Measurements from ENCODE around the gene NHERF2. TPM values are rescaled to one million over a fixed set of nuclear protein-coding genes. Genes with fewer than 3 reads are reported as not detected.
A peak's percentile ranks its signal among the peaks of the same experiment; 100 is the strongest.
"Not testable (repeated sequence)": the region's sequence is repeated elsewhere in the genome, so short reads cannot be mapped to it uniquely, and the experiment has no call there.

Gene NHERF2
- total RNA-seq, 1 donor from 2014 or later, result 23.4 TPM

GRCh38 chr16:2029350-2029749 lies 2.6 kb downstream of the NHERF2 start:
- H3K4me3 Mint-ChIP-seq, result no peak overlapping the region
- H3K27me3 Mint-ChIP-seq, result peaks cover 11% of the 10 kb centered on the region
- TF ChIP-seq, protein P1, sequence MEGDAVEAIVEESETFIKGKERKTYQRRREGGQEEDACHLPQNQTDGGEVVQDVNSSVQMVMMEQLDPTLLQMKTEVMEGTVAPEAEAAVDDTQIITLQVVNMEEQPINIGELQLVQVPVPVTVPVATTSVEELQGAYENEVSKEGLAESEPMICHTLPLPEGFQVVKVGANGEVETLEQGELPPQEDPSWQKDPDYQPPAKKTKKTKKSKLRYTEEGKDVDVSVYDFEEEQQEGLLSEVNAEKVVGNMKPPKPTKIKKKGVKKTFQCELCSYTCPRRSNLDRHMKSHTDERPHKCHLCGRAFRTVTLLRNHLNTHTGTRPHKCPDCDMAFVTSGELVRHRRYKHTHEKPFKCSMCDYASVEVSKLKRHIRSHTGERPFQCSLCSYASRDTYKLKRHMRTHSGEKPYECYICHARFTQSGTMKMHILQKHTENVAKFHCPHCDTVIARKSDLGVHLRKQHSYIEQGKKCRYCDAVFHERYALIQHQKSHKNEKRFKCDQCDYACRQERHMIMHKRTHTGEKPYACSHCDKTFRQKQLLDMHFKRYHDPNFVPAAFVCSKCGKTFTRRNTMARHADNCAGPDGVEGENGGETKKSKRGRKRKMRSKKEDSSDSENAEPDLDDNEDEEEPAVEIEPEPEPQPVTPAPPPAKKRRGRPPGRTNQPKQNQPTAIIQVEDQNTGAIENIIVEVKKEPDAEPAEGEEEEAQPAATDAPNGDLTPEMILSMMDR (conservative IDR thresholded peaks at IDR 0.05), result no peak
- H3K4me1 Mint-ChIP-seq (ENCODE audit: unreplicated experiment), result peaks cover 5% of the 10 kb centered on the region
- DNase-seq (ENCODE audit: extremely low spot score, unreplicated experiment), result no peak
- no peaks in the 10 kb centered on the region for H3K36me3 Mint-ChIP-seq
- no peak overlapping the region for H3K27ac Mint-ChIP-seq
- no peaks in the 10 kb centered on the region for H3K9me3 Mint-ChIP-seq

- H3K4me3 Mint-ChIP-seq, result no peak overlapping the region
- no peaks in the 10 kb centered on the region for H3K9me3 Mint-ChIP-seq
- TF ChIP-seq, protein P1 (conservative IDR thresholded peaks at IDR 0.05), result no peak
- H3K4me1 Mint-ChIP-seq (ENCODE audit: unreplicated experiment), result peaks cover 4% of the 10 kb centered on the region
- H3K27me3 Mint-ChIP-seq, result peaks cover 11% of the 10 kb centered on the region
- DNase-seq (ENCODE audit: extremely low spot score, unreplicated experiment), result no peak
- no peak overlapping the region for H3K27ac Mint-ChIP-seq
- no peaks in the 10 kb centered on the region for H3K36me3 Mint-ChIP-seq
Measured at GRCh38 chr16:2030036-2030435, 3.3 kb downstream of the NHERF2 start.

DNA sequence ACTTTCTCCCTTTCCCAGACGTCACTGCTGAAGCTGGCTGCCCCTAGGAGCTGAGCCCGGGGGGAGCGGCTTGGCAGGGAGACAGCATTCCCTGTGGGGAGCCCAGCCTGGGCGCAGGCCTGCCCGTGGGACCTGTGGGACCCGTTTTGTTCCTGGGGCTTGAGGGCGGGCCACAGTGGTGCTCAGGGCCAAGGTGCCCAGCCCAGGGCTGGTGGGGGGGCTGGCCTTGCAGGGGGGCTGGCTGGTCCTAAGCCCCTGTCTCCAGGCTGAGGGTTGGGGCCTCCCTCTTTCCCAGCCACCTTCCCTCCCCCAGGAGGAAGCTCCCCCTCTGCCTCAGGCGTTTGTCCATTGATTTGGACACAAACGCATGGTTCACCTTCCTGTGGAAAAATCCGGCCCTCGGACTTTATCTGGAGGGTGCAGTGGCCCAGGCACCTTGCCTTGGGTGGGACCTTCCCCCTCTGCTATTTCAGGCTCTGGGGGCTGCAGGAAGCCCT lies 4.4 kb downstream of the NHERF2 start:
- peaks cover 4% of the 10 kb centered on the region for H3K4me1 Mint-ChIP-seq (ENCODE audit: unreplicated experiment)
- H3K36me3 Mint-ChIP-seq, result no peaks in the 10 kb centered on the region
- H3K27me3 Mint-ChIP-seq, result peaks cover 8% of the 10 kb centered on the region
- H3K9me3 Mint-ChIP-seq, result no peaks in the 10 kb centered on the region
- TF ChIP-seq, protein P1 (conservative IDR thresholded peaks at IDR 0.05), result no peak
- H3K4me3 Mint-ChIP-seq, result no peak overlapping the region
- no peak overlapping the region for H3K27ac Mint-ChIP-seq
- DNase-seq (ENCODE audit: extremely low spot score, unreplicated experiment), result peak; percentile 64

DNA sequence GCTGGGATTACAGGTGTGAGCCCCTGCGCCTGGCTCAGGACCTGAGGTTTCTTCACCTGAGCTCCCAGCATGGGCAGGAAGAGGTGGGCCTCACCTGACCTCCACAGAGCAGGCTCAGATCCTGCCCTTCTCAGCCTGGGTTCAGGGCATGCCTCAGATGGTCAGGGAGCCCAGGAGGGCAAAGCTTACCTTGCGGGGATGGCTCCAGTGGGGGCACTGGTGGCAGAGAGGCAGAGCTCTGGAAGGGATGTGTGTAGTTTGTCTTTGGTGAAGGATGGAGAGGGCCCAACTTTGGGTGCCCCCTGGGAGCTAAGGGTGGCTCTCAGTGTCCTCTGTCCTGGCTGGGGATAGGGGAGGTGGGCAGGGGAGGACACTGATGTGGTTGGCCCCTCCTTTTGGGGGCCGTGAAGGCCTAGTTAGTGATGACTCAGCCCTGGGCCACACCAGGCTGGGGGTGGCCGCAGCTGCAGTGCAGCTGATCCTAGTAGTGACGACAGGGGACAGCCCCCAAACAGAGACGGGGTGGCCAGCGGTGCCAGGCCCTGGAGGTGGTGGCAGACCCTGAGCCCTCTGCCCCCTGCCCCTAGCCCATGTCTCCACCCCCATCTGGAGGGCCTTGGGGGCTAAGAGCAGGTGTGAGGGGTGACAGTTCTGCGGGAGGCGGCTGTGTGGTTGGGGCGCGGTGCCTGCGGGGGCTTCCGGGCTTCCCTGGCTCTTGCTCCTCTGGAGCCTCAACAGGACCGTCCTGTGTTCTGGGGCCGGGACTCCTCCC lies 5.8 kb downstream of the NHERF2 start:
- H3K9me3 Mint-ChIP-seq, result no peaks in the 10 kb centered on the region
- peak; percentile 66 for DNase-seq (ENCODE audit: extremely low spot score, unreplicated experiment)
- peaks cover 6% of the 10 kb centered on the region for H3K27me3 Mint-ChIP-seq
- TF ChIP-seq, protein P1 (conservative IDR thresholded peaks at IDR 0.05), result no peak
- no peak overlapping the region for H3K4me3 Mint-ChIP-seq
- H3K27ac Mint-ChIP-seq, result no peak overlapping the region
- no peaks in the 10 kb centered on the region for H3K36me3 Mint-ChIP-seq
- H3K4me1 Mint-ChIP-seq (ENCODE audit: unreplicated experiment), result peaks cover 3% of the 10 kb centered on the region

- Mint-ChIP-seq H3K4me3 (no peak overlapping the region), H3K4me1 (ENCODE audit: unreplicated experiment) (no peaks in the 10 kb centered on the region)
Measured at GRCh38 chr16:2033057-2033908, 6.6 kb downstream of the NHERF2 start.

GRCh38 chr16:2033909-2034695 lies 7.4 kb downstream of the NHERF2 start:
- H3K36me3 Mint-ChIP-seq; H3K4me3 Mint-ChIP-seq; DNase-seq (ENCODE audit: extremely low spot score, unreplicated experiment); H3K9me3 Mint-ChIP-seq; H3K4me1 Mint-ChIP-seq (ENCODE audit: unreplicated experiment); H3K27me3 Mint-ChIP-seq: not testable (repeated sequence)
- H3K27ac Mint-ChIP-seq, result peak overlapping the region; percentile 26

More at GRCh38 chr16:2033057-2033908, 6.6 kb downstream of the NHERF2 start:
- no peak for DNase-seq (ENCODE audit: extremely low spot score, unreplicated experiment)
- Mint-ChIP-seq H3K9me3 (no peaks in the 10 kb centered on the region), H3K27ac (peak overlapping the region; percentile 26), H3K36me3 (no peaks in the 10 kb centered on the region), H3K27me3 (peaks cover 3% of the 10 kb centered on the region)
- TF ChIP-seq, protein P1 (conservative IDR thresholded peaks at IDR 0.05), result no peak
